ENCODE results near the gene RIMS1. TPM values are rescaled to one million over a fixed set of nuclear protein-coding genes. Genes with fewer than 3 reads are reported as not detected.

The RIMS1 gene
- total and polyA plus RNA-seq, 2 donors (not counting 1 experiment from before 2014, with no cell fraction given): not detected

DNA sequence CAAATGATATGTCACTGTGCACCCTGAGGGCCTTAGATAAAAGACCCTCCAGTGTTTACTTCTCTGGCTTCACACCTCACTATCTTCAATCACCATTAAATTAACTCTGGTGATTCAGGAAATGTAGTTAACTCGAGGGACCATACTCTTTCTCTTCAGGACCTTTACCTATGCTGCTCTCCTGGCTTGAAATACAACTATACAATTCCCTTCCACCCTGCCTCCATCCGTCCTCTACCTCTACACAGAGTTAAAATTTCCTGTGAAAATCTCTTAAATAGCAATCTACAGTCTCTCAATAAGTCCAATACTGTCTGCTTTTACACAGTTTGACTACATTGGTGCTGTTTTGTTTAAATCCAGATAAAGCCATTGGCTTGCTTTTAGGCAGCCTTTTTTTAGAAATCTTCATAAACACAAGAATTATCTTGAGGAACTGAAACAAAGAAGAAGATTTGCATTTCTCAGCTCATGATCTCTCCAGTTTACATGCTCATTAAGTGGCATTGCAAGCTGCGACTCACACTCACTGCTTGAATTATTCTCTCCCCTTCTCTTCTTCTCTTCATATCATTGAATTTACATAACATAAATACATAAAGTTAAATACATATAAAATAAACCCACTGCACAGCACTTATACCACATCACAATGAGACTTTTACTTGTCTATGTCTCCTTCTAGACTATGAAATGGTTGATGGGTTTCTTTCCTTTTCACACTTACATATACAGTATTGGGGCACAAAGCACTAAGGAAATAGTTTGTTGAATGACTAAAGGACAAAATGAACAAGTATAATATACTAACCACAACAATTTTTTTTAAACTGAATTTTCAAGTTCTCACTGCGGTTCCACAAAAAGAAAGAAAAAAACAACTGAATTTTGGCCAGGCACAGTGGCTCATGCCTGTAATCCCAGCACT, 496.5 kb downstream of the RIMS1 start:
- Histone ChIP-seq H4K20me1 (ENCODE audit: control insufficient read depth, insufficient read depth, low read length, poor library complexity, severe bottlenecking) (no peaks in the 10 kb centered on the region), H3K9me3 (ENCODE audit: control extremely low read depth in 1 of 3, control insufficient read depth in 2 of 3, insufficient read depth in 1 of 3, low read length in 2 of 3) (peaks cover 0 to 3% (median 0%) of the 10 kb centered on the region in 3 donors), H3K9ac (ENCODE audit: low read length) (peak overlapping the region; percentile 49), H3K4me1 (ENCODE audit: control insufficient read depth in 2 of 2, insufficient read depth in 2 of 2, low read length in 2 of 2) (peaks cover 23 to 29% of the 10 kb centered on the region in 2 donors), H3K36me3 (replicated peaks in 1 of 2; ENCODE audit: control extremely low read depth in 1 of 2, control insufficient read depth in 1 of 2, extremely low read depth in 1 of 2, insufficient read depth in 2 of 2, low read length in 1 of 2) (no peaks in the 10 kb centered on the region), H3K4me3 (ENCODE audit: control extremely low read depth in 1 of 5, extremely low read depth in 1 of 5, insufficient read depth in 1 of 5, low read depth in 2 of 5, low read length in 4 of 5) (peak overlapping the region in 3 of 5 experiments; percentile 4 to 46 (median 17)), H3K79me2 (ENCODE audit: control insufficient read depth, insufficient read depth, low read length) (no peaks in the 10 kb centered on the region), H3K4me2 (replicated peaks; ENCODE audit: low read depth, low read length, poor library complexity, severe bottlenecking) (peak overlapping the region; percentile 70), H3K27me3 (replicated peaks in 1 of 4; ENCODE audit: control extremely low read depth in 1 of 4, control insufficient read depth in 3 of 4, insufficient read depth in 4 of 4, low read length in 3 of 4) (no peaks in the 10 kb centered on the region), H3K27ac (ENCODE audit: low read length in 2 of 2) (peak overlapping the region; percentile 79 to 83), H2AFZ (ENCODE audit: insufficient read depth, low read depth, low read length, poor library complexity, severe bottlenecking) (peak overlapping the region; percentile 65)
- Mint-ChIP-seq H3K9me3 (ENCODE audit: insufficient read depth) (no peaks in the 10 kb centered on the region), H3K4me3 (peak overlapping the region; percentile 72), H3K27me3 (no peaks in the 10 kb centered on the region), H3K27ac (peak overlapping the region; percentile 92), H3K4me1 (peaks cover 32% of the 10 kb centered on the region)
- peak; percentile 68 for DNase-seq
- peak; percentile 80 for ATAC-seq (ENCODE audit: low read depth)
- WGBS (ENCODE audit: insufficient coverage): 15% methylated on average over 2 of the region's 4 CpGs
- intact Hi-C loops (cut with micrococcal nuclease): loop anchor here (2.0 kb wide), 1 partner anchor 1094 kb away; the partner anchor contains the start of gene OGFRL1
- POLR2A ChIA-PET: interaction anchor here (0.7 kb wide), 1 partner anchor 325 kb away, joined by 4 read pairs; no protein-coding TSS in a partner anchor
- TF ChIP-seq, protein P1, sequence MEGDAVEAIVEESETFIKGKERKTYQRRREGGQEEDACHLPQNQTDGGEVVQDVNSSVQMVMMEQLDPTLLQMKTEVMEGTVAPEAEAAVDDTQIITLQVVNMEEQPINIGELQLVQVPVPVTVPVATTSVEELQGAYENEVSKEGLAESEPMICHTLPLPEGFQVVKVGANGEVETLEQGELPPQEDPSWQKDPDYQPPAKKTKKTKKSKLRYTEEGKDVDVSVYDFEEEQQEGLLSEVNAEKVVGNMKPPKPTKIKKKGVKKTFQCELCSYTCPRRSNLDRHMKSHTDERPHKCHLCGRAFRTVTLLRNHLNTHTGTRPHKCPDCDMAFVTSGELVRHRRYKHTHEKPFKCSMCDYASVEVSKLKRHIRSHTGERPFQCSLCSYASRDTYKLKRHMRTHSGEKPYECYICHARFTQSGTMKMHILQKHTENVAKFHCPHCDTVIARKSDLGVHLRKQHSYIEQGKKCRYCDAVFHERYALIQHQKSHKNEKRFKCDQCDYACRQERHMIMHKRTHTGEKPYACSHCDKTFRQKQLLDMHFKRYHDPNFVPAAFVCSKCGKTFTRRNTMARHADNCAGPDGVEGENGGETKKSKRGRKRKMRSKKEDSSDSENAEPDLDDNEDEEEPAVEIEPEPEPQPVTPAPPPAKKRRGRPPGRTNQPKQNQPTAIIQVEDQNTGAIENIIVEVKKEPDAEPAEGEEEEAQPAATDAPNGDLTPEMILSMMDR (IDR thresholded peaks at IDR 0.05): no peak
- TF ChIP-seq EZH2 (IDR thresholded peaks at IDR 0.05; ENCODE audit: borderline replicate concordance, insufficient read depth, low read depth, low read length, poor library complexity, severe bottlenecking): no peak
- CTCF ChIA-PET: interaction anchor here (1.8 to 2.2 kb wide), 2 partner anchors 26 to 29 kb away, joined by 8 to 12 read pairs; no protein-coding TSS in a partner anchor

All from B cell (primary cell).